Measurements from ENCODE around the gene FREM2.

FREM2 gene

DNA sequence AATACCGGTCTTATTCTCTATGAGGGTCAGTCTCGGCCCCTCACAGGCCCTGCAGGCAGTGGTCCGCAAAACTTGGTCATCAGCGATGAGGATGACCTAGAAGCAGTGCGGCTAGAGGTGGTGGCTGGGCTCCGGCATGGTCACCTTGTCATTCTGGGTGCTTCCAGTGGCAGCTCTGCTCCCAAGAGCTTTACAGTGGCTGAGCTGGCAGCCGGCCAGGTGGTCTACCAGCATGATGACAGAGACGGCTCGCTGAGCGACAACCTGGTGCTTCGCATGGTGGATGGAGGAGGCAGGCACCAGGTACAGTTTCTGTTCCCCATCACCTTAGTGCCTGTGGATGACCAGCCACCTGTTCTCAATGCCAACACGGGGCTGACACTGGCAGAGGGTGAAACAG, 1.8 kb downstream of the FREM2 start:
- no peak for DNase-seq

DNA sequence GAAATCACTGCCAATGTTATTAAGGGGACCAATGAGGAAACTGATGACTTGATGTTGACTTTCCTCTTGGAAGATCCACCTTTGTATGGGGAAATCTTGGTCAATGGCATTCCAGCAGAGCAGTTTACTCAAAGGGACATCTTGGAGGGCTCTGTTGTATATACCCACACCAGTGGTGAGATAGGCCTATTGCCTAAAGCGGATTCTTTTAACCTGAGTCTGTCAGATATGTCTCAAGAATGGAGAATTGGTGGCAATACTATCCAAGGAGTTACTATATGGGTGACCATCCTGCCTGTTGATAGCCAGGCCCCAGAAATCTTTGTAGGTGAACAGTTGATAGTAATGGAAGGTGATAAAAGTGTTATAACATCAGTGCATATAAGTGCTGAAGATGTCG, 3.4 kb downstream of the FREM2 start:
- DNase-seq: no peak

DNA sequence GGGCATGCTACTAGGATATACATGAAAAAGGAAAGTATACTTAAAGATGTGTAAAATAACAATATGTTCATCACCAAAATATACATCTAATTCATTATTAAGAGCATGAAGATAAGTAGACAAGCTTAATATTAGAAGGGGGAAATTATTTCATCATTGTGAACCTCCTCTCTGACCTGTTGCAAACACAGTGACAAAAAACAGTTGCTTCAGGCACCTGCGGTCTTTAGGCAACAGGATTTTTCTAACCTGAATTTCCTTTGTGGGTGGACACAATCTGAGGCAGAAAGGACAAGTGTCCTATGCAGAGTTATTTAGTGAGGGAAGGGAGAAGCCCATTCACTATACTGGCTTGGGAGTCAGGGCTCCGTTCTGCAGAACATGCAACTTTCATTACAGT, 6.3 kb downstream of the FREM2 start:
- DNase-seq: no peak

DNA sequence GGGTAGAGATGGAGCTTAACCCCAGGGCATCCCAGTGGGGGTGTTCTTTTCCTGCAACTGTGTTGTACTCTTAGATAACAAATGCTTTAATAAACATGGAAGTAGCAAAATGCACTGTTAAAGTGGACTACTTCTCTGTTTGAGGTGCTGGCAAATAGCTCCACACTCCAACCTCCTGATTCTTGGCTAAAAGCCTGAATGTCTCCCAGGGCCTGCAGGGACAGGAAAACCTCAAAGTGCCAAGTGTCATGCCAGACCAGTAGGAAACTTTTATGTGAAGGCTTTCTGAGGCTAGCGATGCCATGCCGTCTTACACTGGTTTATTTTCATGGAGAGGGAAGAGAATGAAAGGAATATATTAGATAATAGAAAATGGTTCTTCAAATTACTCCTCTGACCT, 6.8 kb downstream of the FREM2 start:
- no peak for DNase-seq

DNA sequence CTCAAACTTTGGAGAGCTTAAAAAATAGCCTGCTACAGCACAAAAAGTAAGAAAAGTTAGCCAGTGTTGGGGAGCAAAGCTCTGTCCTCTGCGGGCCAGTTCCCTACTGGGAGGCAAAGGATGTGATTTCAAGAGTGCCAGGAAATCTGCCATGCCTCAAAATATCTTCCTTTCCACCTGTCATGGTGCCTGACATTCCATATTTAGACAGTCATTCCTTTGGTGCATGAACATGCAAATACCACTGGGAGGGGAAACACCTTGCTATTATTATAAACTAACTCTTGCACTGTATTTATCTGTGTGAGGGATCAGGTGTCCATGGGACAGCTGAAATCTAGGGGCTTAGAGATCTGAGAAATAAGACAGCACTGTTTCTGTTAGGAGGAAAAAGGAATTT, 10.3 kb downstream of the FREM2 start:
- DNase-seq: no peak

DNA sequence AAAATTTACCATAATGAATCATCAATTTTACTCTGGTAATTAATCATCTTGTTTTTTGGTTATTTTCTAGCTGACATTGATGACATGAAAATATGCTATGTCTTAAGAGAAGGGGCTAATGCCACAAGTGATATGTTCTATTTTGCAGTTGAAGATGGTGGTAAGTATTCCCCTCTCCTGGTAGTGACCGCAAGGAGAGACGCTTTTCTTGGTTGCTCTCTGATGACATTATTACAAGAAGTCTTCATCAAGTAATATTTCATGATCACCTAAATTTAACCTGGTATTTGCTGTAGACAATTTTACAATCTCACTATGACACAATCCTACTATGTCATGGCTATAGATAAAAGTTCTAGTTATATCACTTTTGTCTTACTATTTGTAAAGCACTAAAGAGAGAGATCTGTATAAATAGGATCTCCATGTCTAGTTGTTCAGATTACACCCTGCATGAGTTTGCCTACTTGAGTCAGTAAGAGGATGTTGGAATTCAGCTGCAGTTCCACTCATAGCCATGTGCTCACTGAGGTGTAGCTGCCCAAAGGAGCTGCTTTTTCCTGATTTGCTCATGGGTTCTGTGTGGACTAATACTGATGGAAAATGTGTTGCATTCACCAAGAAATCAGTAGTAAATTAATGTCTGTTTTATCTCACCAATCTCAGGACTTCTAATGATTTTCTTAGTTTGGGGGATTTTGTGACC, 10.9 kb downstream of the FREM2 start:
- no peak for DNase-seq

DNA sequence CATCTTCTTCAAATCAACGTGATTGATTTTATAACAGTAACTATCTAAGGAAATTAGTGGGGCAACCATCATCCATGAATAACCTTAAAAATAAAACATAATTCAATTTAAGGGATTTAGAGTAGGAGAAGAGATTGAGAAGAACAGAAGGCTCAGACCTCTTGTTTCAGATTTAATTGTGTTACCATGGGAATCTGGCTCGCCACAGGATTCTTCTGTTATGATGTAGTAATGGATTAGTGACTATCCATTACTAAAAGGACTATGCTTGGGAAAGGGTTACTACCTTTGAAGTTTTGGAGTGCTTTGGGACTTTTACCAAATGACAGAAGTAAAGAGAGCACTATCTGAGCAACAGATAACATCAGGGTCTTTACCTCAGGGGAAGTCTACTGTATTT, 13.2 kb downstream of the FREM2 start:
- no peak for DNase-seq

DNA sequence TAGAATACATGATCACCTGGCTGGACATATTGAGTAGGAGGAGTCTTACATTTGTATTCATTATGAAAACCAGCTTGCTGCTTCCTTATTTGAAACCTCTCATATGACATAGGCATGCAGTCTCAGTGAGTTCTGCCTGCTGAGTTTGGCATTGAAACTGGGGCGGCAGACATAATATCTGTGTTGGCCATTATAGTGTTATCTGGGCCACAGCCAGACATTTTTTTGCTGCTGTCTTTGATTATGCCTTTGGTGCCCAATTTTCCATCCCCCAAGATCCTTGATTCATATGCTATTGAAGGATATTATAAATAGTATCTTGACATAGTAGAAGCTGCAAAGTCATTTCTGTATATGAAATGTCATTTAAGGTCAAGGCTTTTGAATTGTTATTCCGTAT, 15.8 kb downstream of the FREM2 start:
- DNase-seq: no peak

DNA sequence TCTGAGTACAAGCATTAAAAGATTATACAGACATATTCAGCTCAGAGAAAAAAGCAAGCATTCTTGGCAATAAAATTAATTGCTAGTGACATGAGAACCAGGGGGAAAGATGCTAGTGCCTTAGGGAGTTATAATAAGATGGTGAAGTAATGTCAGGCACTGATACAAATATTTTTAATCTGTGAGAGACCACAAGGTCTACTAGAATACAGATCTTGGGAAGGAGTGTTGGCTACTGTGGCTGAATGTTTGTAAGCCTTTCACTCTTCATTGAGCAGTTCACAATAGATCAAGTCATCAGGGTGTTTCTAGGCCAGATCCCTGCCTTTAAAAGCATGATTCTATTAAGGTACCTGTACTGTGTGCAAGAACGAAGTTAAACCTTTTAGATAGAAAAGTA, 16.4 kb downstream of the FREM2 start:
- no peak for DNase-seq

DNA sequence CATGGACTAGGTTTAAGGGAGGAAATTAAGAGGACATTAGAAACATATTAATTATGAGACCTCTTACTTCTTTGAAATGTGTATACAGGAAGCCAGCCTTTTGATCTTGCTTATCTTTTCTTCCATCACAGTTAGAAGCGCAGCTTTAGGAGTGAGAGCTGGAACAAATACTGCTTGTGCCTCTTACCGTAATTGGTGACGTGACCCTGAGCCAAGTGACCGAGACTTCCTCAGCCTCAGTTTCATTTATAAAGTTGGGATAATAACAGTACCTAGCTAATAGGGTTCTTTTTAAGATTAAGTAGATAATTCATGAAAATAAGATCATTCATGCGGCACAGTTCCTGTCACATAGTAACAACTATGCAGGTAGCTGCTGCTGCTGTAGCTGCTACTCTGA, 18.5 kb downstream of the FREM2 start:
- no peak for DNase-seq

DNA sequence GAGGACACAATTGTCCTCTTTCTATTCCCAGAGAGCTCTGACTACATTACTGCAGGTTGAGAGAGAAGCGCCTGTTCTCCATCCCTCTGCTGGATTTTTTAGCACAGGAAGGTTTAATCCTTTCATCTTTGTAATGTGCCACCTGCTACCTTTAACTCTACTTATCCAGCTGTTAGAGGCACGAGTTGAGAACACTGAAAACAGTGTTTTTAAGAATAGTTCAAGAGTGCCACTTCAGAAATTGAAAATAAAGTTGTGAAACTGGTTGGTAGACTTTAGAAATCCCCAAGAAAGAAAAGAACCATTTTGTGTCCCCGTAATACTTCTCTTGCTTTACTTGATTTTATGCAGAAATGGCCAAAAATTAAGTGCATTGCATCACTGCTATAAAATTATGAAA, 20.6 kb downstream of the FREM2 start:
- DNase-seq: no peak

DNA sequence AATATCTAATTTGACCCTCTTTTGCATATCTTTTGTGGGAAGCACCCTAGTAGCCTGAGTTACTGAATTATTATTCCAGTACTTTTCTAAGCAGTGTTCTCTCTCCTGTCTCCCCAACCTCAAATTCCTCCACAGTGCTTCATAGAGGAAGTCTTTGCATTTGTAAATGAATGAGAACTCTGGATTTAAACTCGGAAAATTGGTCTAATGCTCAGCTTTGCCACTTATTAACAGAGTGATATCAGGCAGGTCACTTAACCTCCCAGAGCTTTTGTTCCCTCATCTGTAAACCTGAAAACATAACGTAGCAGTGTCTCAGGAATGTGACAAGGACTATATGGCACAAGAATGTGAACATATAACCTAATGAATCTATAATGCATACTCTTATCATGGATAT, 26.2 kb downstream of the FREM2 start:
- DNase-seq: no peak

DNA sequence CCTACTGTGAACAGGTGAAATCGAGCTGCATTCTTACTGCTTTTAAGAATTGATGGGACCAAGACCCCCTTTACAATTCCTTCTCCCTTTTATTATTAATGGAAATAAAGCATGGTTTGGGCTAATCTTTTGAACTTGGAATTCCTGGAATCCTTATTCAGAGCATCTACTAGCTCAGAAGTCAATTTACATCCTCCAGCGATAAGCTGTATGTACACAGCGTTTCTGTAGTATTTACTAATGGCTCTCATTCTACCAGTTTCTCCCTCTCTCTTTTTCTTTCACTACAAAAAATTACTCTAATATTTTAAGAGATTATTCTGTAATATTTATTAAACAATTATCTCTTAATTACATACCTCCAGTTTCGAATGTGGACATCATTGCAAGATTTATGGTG, 31.5 kb downstream of the FREM2 start:
- no peak for DNase-seq

DNA sequence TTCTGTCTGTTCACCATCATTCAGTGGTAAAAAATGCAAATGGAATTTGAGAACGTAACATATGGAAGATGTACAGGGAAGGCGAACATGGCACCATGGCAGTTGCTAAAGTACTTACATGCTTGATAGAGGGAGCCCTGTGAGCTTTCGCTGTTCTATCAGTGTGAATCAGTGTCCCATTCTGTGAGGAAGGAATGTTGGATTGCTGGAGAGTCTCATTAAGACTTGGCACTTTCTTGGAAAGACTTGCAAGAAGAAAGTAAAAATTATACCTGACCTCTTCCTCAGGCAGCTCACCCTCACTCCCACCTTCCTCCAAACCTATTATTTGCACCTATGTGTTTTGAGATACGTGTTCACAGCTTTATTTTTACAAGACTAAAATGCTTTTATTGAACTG, 43.5 kb downstream of the FREM2 start:
- DNase-seq: no peak

DNA sequence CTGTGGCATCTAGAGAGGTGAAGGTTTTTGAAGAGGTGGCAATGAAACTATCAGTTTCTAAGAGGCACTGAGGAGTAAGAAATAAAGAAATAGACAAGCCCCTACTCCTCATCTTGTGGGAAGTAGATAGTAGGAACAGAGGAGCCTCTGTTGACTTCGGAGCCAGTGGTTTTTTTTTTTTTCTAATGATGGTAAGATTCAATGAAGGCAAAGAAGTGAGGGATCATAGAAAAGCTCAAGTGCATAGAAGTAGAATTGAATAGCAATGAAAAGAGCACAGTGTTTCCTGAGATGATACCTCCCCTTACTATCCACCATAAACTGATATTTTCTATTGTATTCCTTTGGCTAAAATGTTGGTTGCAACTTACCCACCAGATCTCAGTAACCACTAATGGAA, 46.3 kb downstream of the FREM2 start:
- DNase-seq: no peak

DNA sequence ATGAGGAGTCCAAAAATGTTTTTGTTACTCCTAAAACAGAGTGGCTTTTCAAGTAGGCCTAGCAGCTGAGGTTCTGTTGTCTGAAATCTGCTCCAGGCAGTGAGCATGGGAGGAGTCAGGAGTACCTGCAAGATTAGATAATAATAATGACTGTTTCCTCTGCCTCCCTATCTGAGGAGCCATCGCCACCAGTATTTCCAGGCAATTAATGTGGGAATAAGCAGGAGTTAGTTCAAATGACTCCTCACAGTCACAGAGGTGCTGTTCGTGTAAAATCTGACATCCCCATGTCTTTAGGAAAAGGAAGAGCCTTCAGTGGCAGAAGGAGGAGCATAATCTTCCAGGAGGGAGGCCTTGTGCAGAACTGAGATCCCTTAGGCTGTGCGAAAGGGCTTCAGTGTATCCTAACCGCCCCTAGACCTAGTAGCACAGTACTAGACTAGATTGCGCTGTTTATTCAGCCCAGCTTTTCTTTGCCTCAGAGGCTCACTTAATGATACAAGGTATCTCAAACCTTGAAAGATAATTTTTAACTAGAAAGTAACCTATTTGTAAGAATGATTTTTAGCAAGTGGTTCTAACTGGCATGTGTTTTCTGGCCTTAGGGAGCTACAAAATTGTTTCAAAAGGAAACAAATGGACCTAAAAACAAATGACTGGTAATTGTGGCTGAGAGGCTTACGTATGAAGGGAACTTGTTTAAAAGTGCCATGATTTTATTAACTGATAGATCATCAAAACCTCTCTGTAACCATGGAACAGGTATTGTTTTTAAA, 49.0 kb downstream of the FREM2 start:
- DNase-seq: no peak

DNA sequence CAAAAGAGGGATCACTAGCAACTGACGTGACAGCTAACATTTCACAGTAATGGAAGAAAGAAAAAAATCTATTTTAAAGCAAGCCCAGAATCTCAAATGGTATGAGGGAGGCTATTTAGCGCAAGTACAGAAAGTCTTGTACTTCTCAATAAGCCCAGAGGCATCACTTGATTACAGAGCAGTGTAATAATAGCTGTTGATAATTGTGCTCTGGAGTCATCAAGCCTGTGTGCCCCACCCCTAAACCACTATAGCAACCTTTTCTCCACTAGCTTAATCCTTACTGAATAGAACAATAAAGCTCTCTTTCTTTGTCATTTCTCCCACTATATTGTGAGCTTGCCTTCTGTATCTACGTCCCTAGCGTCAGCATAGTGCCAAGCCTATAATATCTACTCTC, 56.6 kb downstream of the FREM2 start:
- no peak for DNase-seq

DNA sequence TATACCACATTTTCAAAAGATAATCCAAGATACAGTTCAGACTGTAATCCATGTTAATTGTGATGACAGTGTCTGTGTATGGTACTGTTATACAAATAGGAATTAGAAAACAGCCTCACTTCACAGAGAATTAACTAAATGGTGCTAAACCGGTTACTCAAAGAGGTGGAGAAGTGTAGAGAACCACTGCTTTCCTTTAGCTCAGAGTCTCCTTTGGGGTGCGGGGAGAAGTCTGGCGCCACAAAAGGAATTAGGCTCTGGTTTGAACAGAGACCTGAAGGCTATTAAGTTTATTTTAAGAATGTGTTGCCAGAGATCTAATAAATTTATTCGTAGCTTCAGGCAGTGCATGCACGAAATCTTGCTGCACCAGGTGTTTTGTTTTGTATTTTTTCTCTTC, 65.8 kb downstream of the FREM2 start:
- DNase-seq: no peak

DNA sequence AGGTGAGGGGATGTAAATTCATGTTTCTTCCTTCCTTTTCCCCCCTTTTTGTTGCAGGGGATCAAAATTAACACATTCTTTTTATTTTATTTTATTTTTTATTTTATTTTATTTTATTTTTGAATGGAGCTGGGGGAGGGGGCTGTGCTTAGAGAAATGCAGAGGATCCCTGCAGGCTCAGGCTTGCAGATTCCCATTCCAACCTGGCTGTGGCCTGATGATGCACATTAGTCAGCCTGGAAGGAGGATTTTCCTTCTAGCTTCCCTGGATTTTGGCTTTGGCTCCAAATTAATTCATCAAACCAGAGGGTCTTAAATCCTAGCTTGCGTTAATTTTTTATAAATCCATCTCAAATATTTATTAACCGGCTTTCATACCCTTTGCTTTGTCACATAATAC, 67.0 kb downstream of the FREM2 start:
- no peak for DNase-seq

DNA sequence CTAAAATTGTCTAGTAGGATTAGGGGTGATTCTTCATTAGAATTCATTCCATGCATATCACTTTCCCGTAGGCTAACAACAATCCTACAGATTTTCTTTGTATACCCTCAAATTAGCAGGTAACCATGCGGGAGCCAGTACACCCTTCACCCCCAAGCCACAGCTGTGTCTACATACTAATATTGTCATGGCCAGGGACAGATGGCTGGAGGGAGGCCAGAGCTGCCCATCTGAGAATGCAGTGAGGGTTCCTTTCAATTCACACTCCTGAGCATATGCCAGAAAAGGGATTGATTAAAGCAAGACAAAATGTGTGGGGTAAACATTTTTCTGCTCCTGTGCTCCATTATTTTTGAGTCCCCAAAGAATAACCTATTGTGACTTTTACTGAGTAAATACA, 68.9 kb downstream of the FREM2 start:
- no peak for DNase-seq

DNA sequence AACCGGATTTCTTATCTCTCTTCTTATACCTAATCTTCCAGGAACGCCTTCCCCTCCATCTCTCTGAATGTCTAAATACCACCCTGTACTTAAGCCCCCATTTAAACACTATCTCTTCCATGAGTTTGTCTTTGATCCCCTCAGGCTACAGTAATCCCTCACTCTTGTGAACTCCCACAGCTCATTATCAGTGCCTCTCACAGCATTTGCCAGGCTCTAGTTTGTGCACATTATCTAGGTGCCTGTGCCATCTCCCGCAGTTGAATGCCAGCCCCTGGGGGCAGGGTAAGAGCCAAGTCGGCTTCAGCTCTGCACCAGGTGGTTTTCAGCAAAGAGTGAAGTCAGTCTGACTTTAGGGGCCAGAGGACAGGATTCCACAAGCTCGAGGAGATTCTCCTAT, 71.4 kb downstream of the FREM2 start:
- DNase-seq: no peak

DNA sequence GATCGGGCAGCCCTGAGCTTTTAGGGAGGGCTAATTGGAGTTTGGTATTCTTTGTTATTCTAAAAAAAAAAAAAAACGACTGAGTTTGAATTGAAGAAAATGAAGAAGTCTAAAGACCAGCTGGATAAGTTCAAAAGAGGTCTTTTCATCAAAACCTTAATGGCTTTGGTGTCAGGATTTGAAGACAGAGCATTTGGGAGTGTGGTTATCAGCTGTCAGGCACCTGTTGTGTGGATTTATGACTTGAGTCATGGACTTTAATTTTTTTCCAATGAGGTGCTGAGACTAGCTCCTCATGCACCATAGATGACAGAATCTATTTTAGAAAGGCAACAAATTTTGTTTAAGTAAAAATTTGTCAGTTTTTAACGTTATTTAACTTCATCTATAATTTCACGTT, 72.5 kb downstream of the FREM2 start:
- DNase-seq: no peak

DNA sequence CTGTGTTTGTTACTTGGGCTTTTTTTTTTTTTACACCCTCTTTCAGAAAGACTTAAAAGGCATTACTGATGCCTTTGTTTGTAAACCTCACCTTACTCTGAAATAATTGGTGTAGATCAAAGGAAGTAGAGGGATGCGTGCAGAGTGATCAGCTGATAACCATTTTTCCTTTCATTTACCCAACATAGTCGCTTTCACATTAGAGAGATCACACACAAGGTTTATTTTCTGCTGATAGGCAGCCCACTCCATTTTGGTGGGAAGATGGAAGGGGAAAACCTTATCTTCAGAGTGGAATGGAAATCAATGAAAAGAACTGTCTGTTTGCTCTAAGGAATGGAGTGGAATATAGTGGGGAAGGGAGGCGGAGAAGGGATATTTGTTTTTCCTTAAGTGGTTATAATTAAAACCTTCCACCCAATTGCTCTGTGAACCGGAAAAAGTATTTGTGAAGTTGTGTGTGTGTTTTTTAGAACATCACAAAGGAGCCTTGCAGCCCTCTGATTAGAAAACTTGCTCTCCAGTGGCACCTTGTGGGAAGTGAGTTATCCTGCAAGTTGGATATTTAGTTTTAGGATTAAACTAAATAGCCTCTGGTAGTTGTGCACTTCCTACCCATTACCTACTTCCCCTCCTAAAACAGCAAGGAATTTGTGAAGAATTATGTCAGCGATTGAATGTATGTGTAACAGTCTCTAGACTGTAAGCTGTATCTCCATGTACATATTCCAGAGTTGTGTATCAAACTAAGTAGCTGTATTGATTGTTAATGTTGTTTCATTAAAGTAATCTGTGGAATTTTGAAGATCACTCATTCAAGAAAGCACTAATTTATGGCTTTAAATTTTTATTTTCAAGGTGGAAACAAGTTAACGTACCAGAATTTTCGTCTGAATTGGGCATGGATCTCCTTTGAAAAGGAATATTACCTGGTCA, 76.8 kb downstream of the FREM2 start:
- DNase-seq: no peak

DNA sequence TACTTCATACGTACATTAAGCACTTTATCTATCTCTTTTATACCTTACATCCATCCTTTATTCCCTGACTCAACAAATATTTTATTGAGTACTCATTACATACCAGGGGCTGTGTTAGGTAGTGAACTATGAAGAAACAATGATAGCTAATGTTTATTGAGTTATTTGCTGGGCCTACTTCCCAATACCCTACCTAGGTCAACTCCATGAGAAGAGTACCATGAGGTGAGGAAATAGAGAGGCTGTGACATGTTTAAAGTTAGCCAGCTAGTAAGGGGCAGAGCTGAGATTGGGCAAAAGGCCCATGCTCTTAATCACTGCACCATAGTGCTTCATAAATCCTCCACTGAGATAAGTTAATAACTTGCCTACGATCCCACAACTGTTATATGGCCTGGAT, 79.9 kb downstream of the FREM2 start:
- DNase-seq: no peak
